GM21737 (cell line): ENCODE results near the gene IFNAR2.

Experiments
- ATAC-seq: cut with Tn5 transposase; IDR thresholded peaks from one replicate; pipeline ENCODE4 v1.9.1; 2021; ENCODE audit warnings: mild to moderate bottlenecking, moderate library complexity; ENCODE audit not compliant: unreplicated experiment

The IFNAR2 gene

GRCh38 chr21:33266050-33266788, 36.5 kb downstream of the IFNAR2 start, which contains the start of gene IL10RB:
TSS of gene IL10RB (plus strand) at chr21:33266367. CDS start at chr21:33266466, 99 bp downstream.
- ATAC-seq = peak; percentile 41

- ATAC-seq = no peak
Observed at GRCh38 chr21:33266789-33267135, 37.0 kb downstream of the IFNAR2 start.

GRCh38 chr21:33267250-33267649, 37.5 kb downstream of the IFNAR2 start:
- no peak for ATAC-seq

GRCh38 chr21:33268393-33268736, 38.6 kb downstream of the IFNAR2 start:
- peak; percentile 15 for ATAC-seq

GRCh38 chr21:33268737-33269441, 39.2 kb downstream of the IFNAR2 start:
- peak; percentile 59 for ATAC-seq

GRCh38 chr21:33270986-33271385, 41.2 kb downstream of the IFNAR2 start:
- no peak for ATAC-seq

GRCh38 chr21:33273044-33273443, 43.3 kb downstream of the IFNAR2 start:
- ATAC-seq = no peak

GRCh38 chr21:33278721-33279120, 49.0 kb downstream of the IFNAR2 start:
- no peak for ATAC-seq

- no peak for ATAC-seq
Observed at GRCh38 chr21:33279330-33279820, 49.6 kb downstream of the IFNAR2 start.
